Measurements from ENCODE around the gene FUT4.

DNA sequence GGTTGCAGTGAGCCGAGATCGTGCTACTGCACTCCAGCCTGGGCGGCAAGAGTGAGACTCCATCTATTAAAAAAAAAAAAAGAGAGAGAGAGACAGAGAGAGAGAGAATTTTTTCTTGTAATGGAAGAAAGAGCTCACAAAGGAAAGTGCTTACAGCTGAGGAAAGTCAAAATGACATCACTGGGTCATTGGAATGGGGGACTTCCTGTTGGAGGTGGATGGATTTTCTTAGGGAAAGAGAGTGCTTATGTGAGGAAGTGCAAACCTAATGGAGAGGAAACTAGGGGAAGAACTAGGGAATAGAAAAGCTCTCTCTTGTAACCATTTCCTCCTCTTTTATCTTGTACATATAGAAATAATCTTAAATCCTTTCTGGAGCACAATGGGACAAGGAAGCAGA, 17.1 kb downstream of the FUT4 start:
- no peak for TF ChIP-seq JAZF1 (CRISPR knock-in tag; IDR thresholded peaks at IDR 0.05)
- no peak for TF ChIP-seq ERG (CRISPR knock-in tag; IDR thresholded peaks at IDR 0.05)

Measured in WTC11 (cell line).